ENCODE measurements around the gene RPS6KA5.
"Not testable (repeated sequence)": the region's sequence is repeated elsewhere in the genome, so short reads cannot be mapped to it uniquely, and the experiment has no call there.

RPS6KA5 gene

GRCh38 chr14:91090743-91091142, 30.3 kb upstream of the RPS6KA5 start:
- no CpG with 5 or more reads among the region's 1 CpG for WGBS, 2 experiments (ENCODE audit: insufficient coverage in 2 of 2)
- no peak overlapping the region for H3K27ac ChIP-seq (ENCODE audit: low read depth, low read length, severe bottlenecking)
- H3K4me3 ChIP-seq (ENCODE audit: extremely low read depth, insufficient read depth, low read length, poor library complexity, severe bottlenecking): no peak overlapping the region
- no peaks in the 10 kb centered on the region for H3K9me3 ChIP-seq (ENCODE audit: control insufficient read depth, low read length)
- H3K36me3 ChIP-seq (ENCODE audit: control insufficient read depth, insufficient read depth, low read length): no peaks in the 10 kb centered on the region
- no peaks in the 10 kb centered on the region for H3K4me1 ChIP-seq (ENCODE audit: control insufficient read depth, insufficient read depth, low read length, poor library complexity, severe bottlenecking)

- Histone ChIP-seq H3K27ac (ENCODE audit: low read depth, low read length, severe bottlenecking) (no peak overlapping the region), H3K36me3 (ENCODE audit: control insufficient read depth, insufficient read depth, low read length) (no peaks in the 10 kb centered on the region), H3K9me3 (ENCODE audit: control insufficient read depth, low read length) (no peaks in the 10 kb centered on the region), H3K4me3 (ENCODE audit: extremely low read depth, insufficient read depth, low read length, poor library complexity, severe bottlenecking) (no peak overlapping the region), H3K4me1 (ENCODE audit: control insufficient read depth, insufficient read depth, low read length, poor library complexity, severe bottlenecking) (no peaks in the 10 kb centered on the region)
- 86 to 93% methylated on average over 6 of the region's 7 CpGs for WGBS, 2 experiments (ENCODE audit: insufficient coverage in 2 of 2)
Observed at GRCh38 chr14:91089958-91090535, 29.6 kb upstream of the RPS6KA5 start.

DNA sequence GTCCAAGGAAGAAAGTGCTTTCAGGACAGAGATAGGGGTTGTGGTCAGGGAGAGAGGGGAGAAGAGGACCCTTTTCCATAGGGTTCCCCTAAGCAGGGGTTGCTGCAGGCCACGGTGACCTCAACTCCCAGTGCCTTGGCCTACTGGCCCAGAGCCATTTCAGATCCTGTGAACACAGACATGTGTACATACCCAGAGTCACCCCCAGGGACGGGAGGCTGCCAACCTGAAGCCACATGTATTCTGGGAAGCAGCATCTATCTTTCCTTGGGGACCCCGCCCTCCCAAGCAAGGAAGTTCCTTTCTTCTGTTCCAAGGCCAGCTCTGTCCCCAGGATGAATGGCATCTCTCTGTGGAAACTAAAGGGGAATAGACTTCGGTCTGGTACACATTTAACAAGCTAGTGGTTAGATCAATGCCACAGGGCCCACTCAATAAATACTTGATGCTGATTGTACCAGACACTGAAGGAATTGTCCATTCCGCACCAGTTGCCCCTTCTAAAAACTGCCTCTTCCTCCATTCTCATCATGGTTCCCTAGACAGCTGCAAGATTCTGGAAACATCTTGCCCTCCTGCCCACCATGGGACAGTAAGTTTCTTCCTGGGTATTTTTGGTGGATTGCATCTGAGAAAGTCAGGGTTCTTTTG, 28.3 kb upstream of the RPS6KA5 start:
- no peak overlapping the region for H3K4me3 ChIP-seq (ENCODE audit: extremely low read depth, insufficient read depth, low read length, poor library complexity, severe bottlenecking)
- no peaks in the 10 kb centered on the region for H3K36me3 ChIP-seq (ENCODE audit: control insufficient read depth, insufficient read depth, low read length)
- no peaks in the 10 kb centered on the region for H3K4me1 ChIP-seq (ENCODE audit: control insufficient read depth, insufficient read depth, low read length, poor library complexity, severe bottlenecking)
- no peak overlapping the region for H3K27ac ChIP-seq (ENCODE audit: low read depth, low read length, severe bottlenecking)
- 86 to 93% methylated on average over 3 of the region's 5 CpGs for WGBS, 2 experiments (ENCODE audit: insufficient coverage in 2 of 2)
- H3K9me3 ChIP-seq (ENCODE audit: control insufficient read depth, low read length): no peaks in the 10 kb centered on the region

DNA sequence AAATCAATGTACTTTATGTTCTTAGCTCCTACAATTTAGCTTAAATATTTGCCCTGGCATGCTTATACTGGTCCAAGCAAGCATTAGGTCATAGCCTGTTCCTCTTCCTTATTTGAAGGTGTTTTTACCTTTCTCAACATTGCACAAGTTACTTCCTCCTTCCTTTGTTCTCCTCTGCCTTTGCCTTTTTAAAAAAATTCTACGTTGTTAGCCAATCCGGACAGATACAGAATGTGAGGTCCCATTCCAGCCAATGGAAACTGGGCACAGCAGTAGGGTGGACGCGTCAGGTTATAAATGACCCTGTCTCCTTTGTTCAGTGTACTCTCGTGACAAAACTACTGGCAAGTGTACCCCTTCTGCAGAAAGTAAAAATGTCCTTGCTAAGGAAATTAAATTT, 27.0 kb upstream of the RPS6KA5 start:
- not testable (repeated sequence) for H3K4me1 ChIP-seq (ENCODE audit: control insufficient read depth, insufficient read depth, low read length, poor library complexity, severe bottlenecking); H3K27ac ChIP-seq (ENCODE audit: low read depth, low read length, severe bottlenecking); H3K36me3 ChIP-seq (ENCODE audit: control insufficient read depth, insufficient read depth, low read length); H3K4me3 ChIP-seq (ENCODE audit: extremely low read depth, insufficient read depth, low read length, poor library complexity, severe bottlenecking); H3K9me3 ChIP-seq (ENCODE audit: control insufficient read depth, low read length)
- 90 to 93% methylated on average over 4 to 5 of the region's 5 CpGs for WGBS, 2 experiments (ENCODE audit: insufficient coverage in 2 of 2)

GRCh38 chr14:91084516-91084915, 24.1 kb upstream of the RPS6KA5 start:
- Histone ChIP-seq H3K4me1 (ENCODE audit: control insufficient read depth, insufficient read depth, low read length, poor library complexity, severe bottlenecking) (no peaks in the 10 kb centered on the region), H3K36me3 (ENCODE audit: control insufficient read depth, insufficient read depth, low read length) (no peaks in the 10 kb centered on the region), H3K27ac (ENCODE audit: low read depth, low read length, severe bottlenecking) (no peak overlapping the region), H3K9me3 (ENCODE audit: control insufficient read depth, low read length) (no peaks in the 10 kb centered on the region), H3K4me3 (ENCODE audit: extremely low read depth, insufficient read depth, low read length, poor library complexity, severe bottlenecking) (no peak overlapping the region)
- 59% methylated on average over 2 of the region's 2 CpGs; no CpG with 5 or more reads in 1 of the 2 experiments for WGBS, 2 experiments (ENCODE audit: insufficient coverage in 2 of 2)

DNA sequence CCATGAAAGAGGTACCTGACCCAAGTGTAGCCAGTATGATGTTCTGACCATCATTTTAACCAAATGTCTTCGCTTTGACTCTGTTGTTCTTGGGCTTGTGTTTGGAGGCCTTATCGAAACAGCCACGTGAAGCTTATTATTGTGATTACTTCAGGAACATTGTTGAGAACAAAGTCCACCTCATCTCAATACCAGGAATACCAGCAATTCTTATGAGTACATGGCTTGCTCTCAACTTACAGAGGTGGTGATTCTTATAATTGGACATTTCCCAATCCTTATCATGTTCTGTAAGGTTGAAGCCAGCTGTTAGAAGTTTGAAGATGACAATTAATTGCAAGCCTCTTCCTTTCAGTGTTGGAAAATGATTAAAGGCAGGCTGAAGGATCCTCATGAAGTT, 21.8 kb upstream of the RPS6KA5 start:
- Histone ChIP-seq H3K4me1 (ENCODE audit: control insufficient read depth, insufficient read depth, low read length, poor library complexity, severe bottlenecking) (no peaks in the 10 kb centered on the region), H3K27ac (ENCODE audit: low read depth, low read length, severe bottlenecking) (no peak overlapping the region)
- WGBS, 2 experiments (ENCODE audit: insufficient coverage in 2 of 2): 100% methylated on average over 1 of the region's 3 CpGs

DNA sequence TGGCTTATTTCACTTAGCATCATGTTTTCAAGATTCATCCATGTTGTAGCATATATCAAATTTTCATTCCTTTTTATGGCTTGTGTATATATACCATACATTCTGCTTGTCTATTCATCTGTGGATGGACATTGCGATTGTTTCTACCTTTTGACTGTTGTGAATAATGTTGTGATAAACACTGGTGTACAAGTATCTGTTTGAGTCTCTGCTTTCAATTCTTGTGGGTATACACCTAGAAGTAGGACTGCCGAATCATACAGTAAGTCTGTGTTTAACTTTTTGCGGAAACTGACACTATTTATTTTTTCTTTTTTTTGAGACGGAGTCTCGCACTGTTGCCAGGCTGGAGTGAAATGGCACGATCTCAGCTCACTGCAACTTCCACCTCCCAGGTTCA, 19.6 kb upstream of the RPS6KA5 start:
- H3K9me3 ChIP-seq (ENCODE audit: control insufficient read depth, low read length): no peaks in the 10 kb centered on the region
- WGBS, 2 experiments (ENCODE audit: insufficient coverage in 2 of 2): 82 to 100% methylated on average over 5 of the region's 6 CpGs
- H3K27ac ChIP-seq (ENCODE audit: low read depth, low read length, severe bottlenecking): no peak overlapping the region
- H3K4me3 ChIP-seq (ENCODE audit: extremely low read depth, insufficient read depth, low read length, poor library complexity, severe bottlenecking): no peak overlapping the region
- H3K4me1 ChIP-seq (ENCODE audit: control insufficient read depth, insufficient read depth, low read length, poor library complexity, severe bottlenecking): no peaks in the 10 kb centered on the region
- H3K36me3 ChIP-seq (ENCODE audit: control insufficient read depth, insufficient read depth, low read length): no peaks in the 10 kb centered on the region

More for the DNA sequence above, 21.8 kb upstream of the RPS6KA5 start:
- Histone ChIP-seq H3K9me3 (ENCODE audit: control insufficient read depth, low read length) (no peaks in the 10 kb centered on the region), H3K4me3 (ENCODE audit: extremely low read depth, insufficient read depth, low read length, poor library complexity, severe bottlenecking) (no peak overlapping the region), H3K36me3 (ENCODE audit: control insufficient read depth, insufficient read depth, low read length) (no peaks in the 10 kb centered on the region)

DNA sequence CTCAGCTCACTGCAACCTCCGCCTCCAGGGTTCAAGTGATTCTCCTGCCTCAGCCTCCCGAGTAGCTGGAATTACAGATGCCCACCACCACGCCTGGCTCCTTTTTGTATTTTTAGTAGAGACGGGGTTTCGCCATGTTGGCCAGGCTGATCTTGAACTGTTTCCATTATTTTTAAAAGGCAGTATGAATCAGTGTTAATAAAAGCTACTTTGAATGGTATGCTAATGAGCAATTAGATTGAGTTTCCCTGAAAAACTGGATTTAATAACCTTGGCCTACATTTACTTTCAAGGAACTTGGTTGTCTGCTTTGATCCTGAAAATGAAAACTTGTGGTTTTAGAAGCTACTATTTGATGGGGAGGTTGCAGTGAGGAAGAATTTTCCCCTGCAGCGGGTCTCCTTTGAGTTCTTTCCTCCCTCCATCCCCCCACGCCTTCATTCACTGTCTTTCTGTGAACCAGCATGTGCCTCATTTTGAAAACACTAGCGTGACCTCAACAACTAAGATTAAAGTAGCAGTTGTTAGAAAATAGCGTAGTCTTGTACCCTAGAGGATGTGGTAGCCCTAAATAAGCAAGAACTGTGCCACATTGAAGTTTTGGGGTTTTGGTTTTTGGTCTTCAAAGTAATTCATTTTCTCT, 17.8 kb upstream of the RPS6KA5 start:
- no peak overlapping the region for H3K27ac ChIP-seq (ENCODE audit: low read depth, low read length, severe bottlenecking)
- H3K9me3 ChIP-seq (ENCODE audit: control insufficient read depth, low read length): no peaks in the 10 kb centered on the region
- no peaks in the 10 kb centered on the region for H3K4me1 ChIP-seq (ENCODE audit: control insufficient read depth, insufficient read depth, low read length, poor library complexity, severe bottlenecking)
- H3K4me3 ChIP-seq (ENCODE audit: extremely low read depth, insufficient read depth, low read length, poor library complexity, severe bottlenecking): no peak overlapping the region
- 80 to 86% methylated on average over 2 to 7 of the region's 9 CpGs for WGBS, 2 experiments (ENCODE audit: insufficient coverage in 2 of 2)
- no peaks in the 10 kb centered on the region for H3K36me3 ChIP-seq (ENCODE audit: control insufficient read depth, insufficient read depth, low read length)

- Histone ChIP-seq H3K36me3 (ENCODE audit: control insufficient read depth, insufficient read depth, low read length) (no peaks in the 10 kb centered on the region), H3K27ac (ENCODE audit: low read depth, low read length, severe bottlenecking) (no peak overlapping the region), H3K4me3 (ENCODE audit: extremely low read depth, insufficient read depth, low read length, poor library complexity, severe bottlenecking) (no peak overlapping the region), H3K4me1 (ENCODE audit: control insufficient read depth, insufficient read depth, low read length, poor library complexity, severe bottlenecking) (no peaks in the 10 kb centered on the region), H3K9me3 (ENCODE audit: control insufficient read depth, low read length) (no peaks in the 10 kb centered on the region)
- 75 to 95% methylated on average over 1 to 3 of the region's 5 CpGs for WGBS, 2 experiments (ENCODE audit: insufficient coverage in 2 of 2)
Observed at GRCh38 chr14:91075553-91075952, 15.1 kb upstream of the RPS6KA5 start.

DNA sequence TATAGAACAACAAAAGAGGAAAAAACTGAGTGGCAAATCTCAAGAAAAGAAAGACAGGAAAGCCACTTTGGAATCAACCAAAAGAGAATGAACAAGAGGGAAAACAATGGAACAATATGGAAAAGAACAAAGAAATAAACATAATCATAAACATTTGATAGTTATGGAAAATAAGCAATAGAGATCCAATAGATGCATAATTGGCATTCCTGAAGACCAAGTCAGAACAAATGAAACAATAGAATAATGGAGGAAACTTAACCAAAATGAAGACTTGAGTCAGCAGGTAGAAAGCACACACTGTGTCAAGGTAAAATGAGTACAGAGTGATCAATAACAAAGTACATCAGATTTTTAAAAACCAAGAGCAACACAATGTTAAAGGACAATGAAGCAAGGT, 10.1 kb upstream of the RPS6KA5 start:
- Histone ChIP-seq H3K4me3 (ENCODE audit: extremely low read depth, insufficient read depth, low read length, poor library complexity, severe bottlenecking) (no peak overlapping the region), H3K36me3 (ENCODE audit: control insufficient read depth, insufficient read depth, low read length) (no peaks in the 10 kb centered on the region), H3K9me3 (ENCODE audit: control insufficient read depth, low read length) (no peaks in the 10 kb centered on the region), H3K27ac (ENCODE audit: low read depth, low read length, severe bottlenecking) (no peak overlapping the region), H3K4me1 (ENCODE audit: control insufficient read depth, insufficient read depth, low read length, poor library complexity, severe bottlenecking) (no peaks in the 10 kb centered on the region)

DNA sequence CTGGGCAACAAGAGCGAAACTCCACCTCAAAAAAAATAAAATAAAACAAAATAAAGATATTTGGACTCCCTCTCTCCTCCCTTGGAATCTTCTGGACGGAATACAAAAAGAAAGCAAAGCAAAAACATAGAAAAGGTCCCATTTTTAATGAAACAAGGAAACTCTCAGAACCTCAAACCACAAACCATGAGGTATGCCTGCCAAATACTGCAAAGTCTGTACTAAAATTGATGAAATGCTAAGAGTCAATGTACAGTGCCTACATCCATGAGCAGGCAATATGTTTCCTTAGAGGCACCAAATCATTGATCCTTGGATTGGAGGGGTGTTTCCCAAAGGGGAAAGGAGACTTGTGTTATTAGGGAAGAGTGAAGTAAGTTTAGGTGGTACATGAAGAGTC, 8.2 kb upstream of the RPS6KA5 start:
- Histone ChIP-seq H3K4me1 (ENCODE audit: control insufficient read depth, insufficient read depth, low read length, poor library complexity, severe bottlenecking) (no peaks in the 10 kb centered on the region), H3K27ac (ENCODE audit: low read depth, low read length, severe bottlenecking) (no peak overlapping the region), H3K4me3 (ENCODE audit: extremely low read depth, insufficient read depth, low read length, poor library complexity, severe bottlenecking) (no peak overlapping the region), H3K36me3 (ENCODE audit: control insufficient read depth, insufficient read depth, low read length) (no peaks in the 10 kb centered on the region), H3K9me3 (ENCODE audit: control insufficient read depth, low read length) (no peaks in the 10 kb centered on the region)
- WGBS, 2 experiments (ENCODE audit: insufficient coverage in 2 of 2): 100% methylated on average over 1 of the region's 2 CpGs
